Prostate gland (tissue), 2 donors: ENCODE results near the gene MREG. TPM values are rescaled to one million over a fixed set of nuclear protein-coding genes. Genes with fewer than 3 reads are reported as not detected.

ENCODE experiments used
- DNase-seq: peaks from one replicate; pipeline ENCODE4 v3.0.0-alpha.2; 2019; ENCODE audit warnings: low spot score
- H3K27ac ChIP-seq, 2 donors: fragments of 200-600 bp; sonication (generic); 2 replicates each; pipeline ENCODE4 v1.5.1; 2017 to 2019
- H3K27me3 ChIP-seq: fragments of 200-600 bp; sonication (generic); replicated peaks from 2 replicates; pipeline ENCODE4 v1.5.1; 2019; ENCODE audit not compliant: insufficient read depth
- H3K36me3 ChIP-seq, 2 donors: fragments of 200-600 bp; sonication (generic); 1 replicate in 1 of 2; 2 replicates in 1 of 2; pipeline versions ENCODE4 v1.5.1 to v1.8.1; 2017 to 2019
- H3K4me1 ChIP-seq: fragments of 200-600 bp; sonication (generic); replicated peaks from 2 replicates; pipeline ENCODE4 v1.5.1; 2019
- H3K4me3 ChIP-seq, 2 donors: fragments of 200-600 bp; sonication (generic); 2 replicates each; pipeline ENCODE4 v1.5.1; 2017 to 2019
- H3K9me3 ChIP-seq: fragments of 200-600 bp; sonication (generic); 2 replicates; pipeline ENCODE4 v1.5.1; 2017
- POLR2A ChIP-seq: fragments of 450-650 bp; IDR thresholded peaks from one replicate; pipeline ENCODE4 v1.6.1; 2016; ENCODE audit warnings: antibody characterized with exemption, mild to moderate bottlenecking
- POLR2AphosphoS5 ChIP-seq: sonication (generic); formaldehyde crosslinking; IDR thresholded peaks from one replicate; pipeline ENCODE4 v1.6.1; 2017; ENCODE audit warnings: antibody characterized with exemption
- WGBS: methylation state at CpG from one replicate; pipeline ENCODE4 v1.1.5; 2018; 5-methylcytosine and 5-hydroxymethylcytosine counted together
- intact Hi-C: fragments of 100-400 bp; cut with DNase I; formaldehyde crosslinking; loops from one replicate; pipeline ENCODE4 v1.14.2; 2022
- total RNA-seq, 2 donors: library from RNA; depleted of rRNA; stranded (reverse); fragments of >200 nt; gene quantifications; one replicate each; pipeline ENCODE4 v1.1.0, GENCODE V29; 2016
- TF ChIP-seq, protein P1 (sequence below), 4 experiments: fragments of 200-600 bp in 2 of 4; fragments of 450-650 bp in 2 of 4; sonication (generic) in 2 of 4; IDR thresholded peaks; 1 replicate in 3 of 4; 2 replicates in 1 of 4; pipeline ENCODE4 v1.5.1; 2016 to 2019; ENCODE audit warnings: antibody characterized with exemption in 4 of 4, mild to moderate bottlenecking in 2 of 4, moderate library complexity in 2 of 4

Gene MREG
- total RNA-seq, 2 donors from 2014 or later: 9.0 to 9.5 TPM

- TF ChIP-seq POLR2A: no peak
- TF ChIP-seq, protein P1, sequence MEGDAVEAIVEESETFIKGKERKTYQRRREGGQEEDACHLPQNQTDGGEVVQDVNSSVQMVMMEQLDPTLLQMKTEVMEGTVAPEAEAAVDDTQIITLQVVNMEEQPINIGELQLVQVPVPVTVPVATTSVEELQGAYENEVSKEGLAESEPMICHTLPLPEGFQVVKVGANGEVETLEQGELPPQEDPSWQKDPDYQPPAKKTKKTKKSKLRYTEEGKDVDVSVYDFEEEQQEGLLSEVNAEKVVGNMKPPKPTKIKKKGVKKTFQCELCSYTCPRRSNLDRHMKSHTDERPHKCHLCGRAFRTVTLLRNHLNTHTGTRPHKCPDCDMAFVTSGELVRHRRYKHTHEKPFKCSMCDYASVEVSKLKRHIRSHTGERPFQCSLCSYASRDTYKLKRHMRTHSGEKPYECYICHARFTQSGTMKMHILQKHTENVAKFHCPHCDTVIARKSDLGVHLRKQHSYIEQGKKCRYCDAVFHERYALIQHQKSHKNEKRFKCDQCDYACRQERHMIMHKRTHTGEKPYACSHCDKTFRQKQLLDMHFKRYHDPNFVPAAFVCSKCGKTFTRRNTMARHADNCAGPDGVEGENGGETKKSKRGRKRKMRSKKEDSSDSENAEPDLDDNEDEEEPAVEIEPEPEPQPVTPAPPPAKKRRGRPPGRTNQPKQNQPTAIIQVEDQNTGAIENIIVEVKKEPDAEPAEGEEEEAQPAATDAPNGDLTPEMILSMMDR (IDR thresholded peaks at IDR 0.05): no peak
- Histone ChIP-seq H3K27ac (no peak overlapping the region), H3K27me3 (no peaks in the 10 kb centered on the region), H3K9me3 (no peaks in the 10 kb centered on the region), H3K36me3 (no peaks in the 10 kb centered on the region), H3K4me3 (no peak overlapping the region), H3K4me1 (no peaks in the 10 kb centered on the region)
- WGBS: 80% methylated on average over 5 of the region's 5 CpGs
- intact Hi-C loops: no loop called here
- DNase-seq: no peak
Observed at GRCh38 chr2:215904101-215904500, 109.2 kb downstream of the MREG start.

DNA sequence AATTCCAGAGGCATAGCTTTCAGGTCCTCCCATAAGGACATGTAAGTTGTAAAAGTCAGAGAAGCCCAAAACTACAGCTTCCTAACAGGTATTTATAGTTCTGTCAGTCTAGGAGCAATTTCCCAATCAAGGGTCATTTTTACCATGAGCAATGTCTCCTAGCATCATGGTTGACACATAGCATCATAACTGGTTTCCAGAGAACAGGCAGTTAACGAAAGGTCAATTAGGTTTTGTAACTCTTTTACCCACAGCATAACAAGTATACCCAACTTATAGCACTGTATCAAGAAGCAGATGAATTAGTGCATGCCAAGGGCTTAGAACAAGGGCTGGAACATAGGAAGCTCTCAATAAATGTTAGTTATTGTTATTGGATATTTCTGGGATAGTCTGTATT is 110.1 kb downstream of the MREG start:
- H3K4me3 ChIP-seq: no peak overlapping the region
- H3K27ac ChIP-seq: no peak overlapping the region
- 88% methylated on average over 1 of the region's 1 CpG for WGBS
- TF ChIP-seq POLR2AphosphoS5: no peak
- TF ChIP-seq, protein P1 (IDR thresholded peaks at IDR 0.05): no peak
- TF ChIP-seq POLR2A: no peak
- H3K27me3 ChIP-seq: no peaks in the 10 kb centered on the region
- intact Hi-C loops: no loop called here
- H3K36me3 ChIP-seq: no peaks in the 10 kb centered on the region
- no peak for DNase-seq
- no peaks in the 10 kb centered on the region for H3K4me1 ChIP-seq
- no peaks in the 10 kb centered on the region for H3K9me3 ChIP-seq

GRCh38 chr2:215901796-215902195 is 111.6 kb downstream of the MREG start:
- H3K4me1 ChIP-seq: no peaks in the 10 kb centered on the region
- H3K27me3 ChIP-seq: no peaks in the 10 kb centered on the region
- H3K9me3 ChIP-seq: no peaks in the 10 kb centered on the region
- no peaks in the 10 kb centered on the region for H3K36me3 ChIP-seq
- H3K4me3 ChIP-seq: no peak overlapping the region
- H3K27ac ChIP-seq: no peak overlapping the region
- 63% methylated on average over 3 of the region's 3 CpGs for WGBS
- DNase-seq: no peak
- no peak for TF ChIP-seq POLR2A
- TF ChIP-seq, protein P1 (IDR thresholded peaks at IDR 0.05): no peak
- no peak for TF ChIP-seq POLR2AphosphoS5
- intact Hi-C loops: no loop called here

- WGBS: 83% methylated on average over 3 of the region's 3 CpGs
- no peaks in the 10 kb centered on the region for H3K36me3 ChIP-seq
- TF ChIP-seq, protein P1 (IDR thresholded peaks at IDR 0.05): no peak
- TF ChIP-seq POLR2A: no peak
- TF ChIP-seq POLR2AphosphoS5: no peak
- no peak overlapping the region for H3K27ac ChIP-seq
- H3K9me3 ChIP-seq: no peaks in the 10 kb centered on the region
- no peak overlapping the region for H3K4me3 ChIP-seq
- H3K4me1 ChIP-seq: no peaks in the 10 kb centered on the region
- no peaks in the 10 kb centered on the region for H3K27me3 ChIP-seq
- no peak for DNase-seq
- intact Hi-C loops: no loop called here
Observed at GRCh38 chr2:215900843-215901242, 112.5 kb downstream of the MREG start.

GRCh38 chr2:215900203-215900611 is 113.1 kb downstream of the MREG start:
- Histone ChIP-seq H3K9me3 (no peaks in the 10 kb centered on the region), H3K27me3 (no peaks in the 10 kb centered on the region), H3K27ac (no peak overlapping the region), H3K4me1 (no peaks in the 10 kb centered on the region), H3K4me3 (no peak overlapping the region), H3K36me3 (no peaks in the 10 kb centered on the region)
- no peak for DNase-seq
- intact Hi-C loops: no loop called here
- TF ChIP-seq, protein P1 (IDR thresholded peaks at IDR 0.05): no peak
- no peak for TF ChIP-seq POLR2A
- TF ChIP-seq POLR2AphosphoS5: no peak
- 81% methylated on average over 4 of the region's 4 CpGs for WGBS
